ENCODE data around the gene RASSF4.

- TF ChIP-seq CTCF (IDR thresholded peaks at IDR 0.05) (no peak), POLR2A (IDR thresholded peaks at IDR 0.05) (no peak), EP300 (IDR thresholded peaks at IDR 0.05) (no peak)
Measured at GRCh38 chr10:44986179-44986578, 26.6 kb downstream of the RASSF4 start.

All from ovary (tissue), 3 donors.